Activated T-cell treated with anti-CD3 and anti-CD28 coated beads for 48 hours (primary cell): ENCODE results near the gene LALBA.
"Not testable (repeated sequence)": the region's sequence is repeated elsewhere in the genome, so short reads cannot be mapped to it uniquely, and the experiment has no call there.

ENCODE experiments used
- DNase-seq: peaks from one replicate; pipeline ENCODE4 v3.0.0-alpha.2; 2020; ENCODE audit warnings: low read depth

The LALBA gene

DNA sequence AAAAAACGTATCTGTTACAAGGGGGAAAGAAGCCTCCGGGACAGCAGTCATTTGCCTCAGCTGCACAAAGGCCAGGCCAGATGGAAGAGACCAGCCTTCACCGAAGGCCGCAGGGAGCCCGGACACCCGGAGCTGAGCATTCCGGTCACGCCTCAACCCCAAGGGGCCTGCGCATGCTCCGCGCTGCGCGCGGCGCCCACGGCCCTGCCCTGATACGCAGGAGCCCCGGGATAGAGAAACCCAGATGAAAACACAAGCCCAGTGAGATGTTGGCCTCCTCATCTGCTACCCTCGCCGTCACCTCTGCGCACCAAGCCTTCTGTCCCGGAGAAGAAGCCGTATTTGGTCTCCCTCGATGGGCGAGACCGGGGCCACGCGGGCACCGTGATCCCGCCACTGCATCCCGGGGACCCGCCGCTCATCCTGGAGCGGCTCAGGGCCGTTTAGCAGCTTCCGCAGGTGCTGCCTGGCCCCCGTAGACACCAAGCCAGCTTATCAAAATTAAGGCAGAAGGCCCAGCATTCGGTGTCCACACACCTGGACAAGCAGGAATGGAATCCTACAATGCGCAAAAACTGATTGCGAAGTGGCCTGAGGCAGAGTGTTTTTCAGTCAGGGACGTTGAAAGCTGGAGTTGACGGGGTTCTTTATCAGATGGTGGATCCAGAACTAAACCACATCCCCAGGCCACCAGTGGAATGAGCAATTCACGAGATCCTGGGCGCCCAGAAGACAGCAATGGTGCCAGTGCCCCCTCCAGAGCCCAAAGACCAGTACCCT is 41.8 kb downstream of the LALBA start:
- DNase-seq = no peak

DNA sequence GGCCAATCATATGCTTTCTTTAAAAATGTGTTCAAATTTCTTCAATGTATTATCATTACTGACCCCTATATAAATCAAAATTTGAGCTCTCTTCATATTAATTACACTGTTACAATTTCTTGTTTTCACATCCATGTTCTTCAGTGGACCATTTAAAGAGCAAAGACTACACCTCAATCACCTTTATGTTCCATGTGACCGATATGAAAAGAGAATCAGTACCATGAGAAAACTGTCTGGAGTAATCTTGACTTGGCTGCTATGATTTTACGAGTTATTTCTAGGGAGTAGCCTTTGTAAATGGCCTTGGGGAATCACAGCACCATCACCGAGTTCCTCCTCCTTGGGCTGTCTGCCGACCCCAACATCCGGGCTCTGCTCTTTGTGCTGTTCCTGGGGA is 44.5 kb downstream of the LALBA start, which contains the start of gene OR8S1:
Gene OR8S1, plus strand, starts transcription at position 301 of the 400 bp plus-strand sequence. Its CDS starts 0 bp downstream, at position 301.
- DNase-seq = no peak

DNA sequence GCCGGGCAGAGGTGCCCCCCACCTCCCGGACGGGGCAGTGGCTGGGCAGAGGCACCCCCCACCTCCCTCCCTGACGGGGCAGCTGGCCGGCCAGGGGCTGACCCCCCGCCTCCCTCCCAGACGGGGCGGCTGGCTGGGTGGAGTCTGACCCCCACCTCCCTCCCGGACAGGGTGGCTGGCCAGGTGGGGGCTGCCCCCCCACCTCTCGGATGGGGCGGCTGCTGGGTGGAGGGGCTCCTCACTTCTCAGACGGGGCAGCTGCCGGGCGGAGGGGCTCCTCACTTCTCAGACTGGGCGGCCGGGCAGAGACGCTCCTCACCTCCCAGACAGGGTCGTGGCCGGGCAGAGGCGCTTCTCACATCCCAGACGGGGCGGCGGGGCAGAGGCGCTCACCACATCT is 49.5 kb downstream of the LALBA start:
- not testable (repeated sequence) for DNase-seq
